ENCODE measurements around the gene WDFY4. TPM values are rescaled to one million over a fixed set of nuclear protein-coding genes. Genes with fewer than 3 reads are reported as not detected.

Gene WDFY4
- total RNA-seq, 1 donor from 2014 or later: 0.25 TPM

DNA sequence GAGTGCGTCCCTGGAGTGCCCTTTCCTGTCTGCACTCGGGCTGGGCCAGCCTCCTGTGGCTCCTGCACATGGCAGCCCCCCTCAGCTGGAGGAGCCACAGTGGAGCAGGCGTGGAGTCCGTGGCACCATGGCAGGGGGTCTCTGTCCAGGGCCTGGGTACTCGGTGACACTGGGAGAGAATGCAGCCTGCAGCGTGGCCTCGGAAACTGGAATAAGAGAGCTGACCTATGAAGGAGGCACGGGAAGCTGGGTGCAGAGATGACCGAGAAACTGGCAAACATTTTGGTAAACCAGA is 25.8 kb upstream of the WDFY4 start:
- H3K27me3 Mint-ChIP-seq (ENCODE audit: low read depth, unreplicated experiment): peaks cover 34% of the 10 kb centered on the region
- Histone ChIP-seq H3K27me3 (ENCODE audit: insufficient read depth, low read length) (peaks cover 7% of the 10 kb centered on the region), H3K36me3 (ENCODE audit: insufficient read depth, low read length) (no peaks in the 10 kb centered on the region), H3K4me1 (ENCODE audit: insufficient read depth, low read length) (peaks cover 7% of the 10 kb centered on the region), H3K79me2 (ENCODE audit: insufficient read depth, low read length) (no peaks in the 10 kb centered on the region), H3K4me2 (ENCODE audit: low read length) (no peak overlapping the region), H3K27ac (ENCODE audit: low read depth, low read length) (no peak overlapping the region), H3K9ac (ENCODE audit: low read length) (no peak overlapping the region), H3K4me3 (ENCODE audit: insufficient read depth, low read depth, low read length) (no peak overlapping the region), H2AFZ (ENCODE audit: low read depth, low read length) (no peak overlapping the region), H3K9me3 (ENCODE audit: insufficient read depth, low read depth, low read length) (no peaks in the 10 kb centered on the region), H4K20me1 (ENCODE audit: insufficient read depth, low read length) (no peaks in the 10 kb centered on the region)
- no peaks in the 10 kb centered on the region for H3K36me3 Mint-ChIP-seq (ENCODE audit: low read depth, unreplicated experiment)
- DNase-seq (ENCODE audit: low read depth): no peak
- no peak for FAIRE-seq
- peaks cover 2% of the 10 kb centered on the region for H3K4me1 Mint-ChIP-seq (ENCODE audit: low read depth, unreplicated experiment)
- no peak overlapping the region for H3K4me3 Mint-ChIP-seq (ENCODE audit: unreplicated experiment)
- H3K27ac Mint-ChIP-seq (ENCODE audit: unreplicated experiment): no peak overlapping the region
- TF ChIP-seq EZH2 (IDR thresholded peaks at IDR 0.05; ENCODE audit: insufficient read depth, low read length): no peak
- TF ChIP-seq, protein P1, sequence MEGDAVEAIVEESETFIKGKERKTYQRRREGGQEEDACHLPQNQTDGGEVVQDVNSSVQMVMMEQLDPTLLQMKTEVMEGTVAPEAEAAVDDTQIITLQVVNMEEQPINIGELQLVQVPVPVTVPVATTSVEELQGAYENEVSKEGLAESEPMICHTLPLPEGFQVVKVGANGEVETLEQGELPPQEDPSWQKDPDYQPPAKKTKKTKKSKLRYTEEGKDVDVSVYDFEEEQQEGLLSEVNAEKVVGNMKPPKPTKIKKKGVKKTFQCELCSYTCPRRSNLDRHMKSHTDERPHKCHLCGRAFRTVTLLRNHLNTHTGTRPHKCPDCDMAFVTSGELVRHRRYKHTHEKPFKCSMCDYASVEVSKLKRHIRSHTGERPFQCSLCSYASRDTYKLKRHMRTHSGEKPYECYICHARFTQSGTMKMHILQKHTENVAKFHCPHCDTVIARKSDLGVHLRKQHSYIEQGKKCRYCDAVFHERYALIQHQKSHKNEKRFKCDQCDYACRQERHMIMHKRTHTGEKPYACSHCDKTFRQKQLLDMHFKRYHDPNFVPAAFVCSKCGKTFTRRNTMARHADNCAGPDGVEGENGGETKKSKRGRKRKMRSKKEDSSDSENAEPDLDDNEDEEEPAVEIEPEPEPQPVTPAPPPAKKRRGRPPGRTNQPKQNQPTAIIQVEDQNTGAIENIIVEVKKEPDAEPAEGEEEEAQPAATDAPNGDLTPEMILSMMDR (IDR thresholded peaks at IDR 0.05; ENCODE audit: insufficient read depth, low read depth, low read length): no peak
- no peaks in the 10 kb centered on the region for H3K9me3 Mint-ChIP-seq (ENCODE audit: unreplicated experiment)

DNA sequence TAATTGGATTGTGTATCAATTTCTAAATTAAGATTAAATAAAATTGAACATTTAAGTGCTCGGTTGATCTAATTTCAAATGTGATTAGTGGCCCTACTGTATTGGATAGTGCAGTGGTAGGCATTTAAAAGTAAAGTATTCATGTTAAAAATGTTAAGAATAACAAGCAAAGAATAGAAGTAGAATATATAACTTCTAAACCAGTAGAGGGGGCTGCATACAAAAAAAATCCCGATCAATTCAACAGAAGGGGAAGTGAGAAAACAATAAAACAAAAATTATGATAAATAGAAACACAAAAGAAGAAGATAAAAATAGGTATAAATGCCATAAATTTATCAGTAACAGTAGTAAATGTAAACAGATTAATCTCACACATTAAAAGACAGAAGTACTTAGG is 24.9 kb upstream of the WDFY4 start:
- no peak for FAIRE-seq
- Histone ChIP-seq H2AFZ (ENCODE audit: low read depth, low read length) (no peak overlapping the region), H3K4me3 (ENCODE audit: insufficient read depth, low read depth, low read length) (no peak overlapping the region), H3K79me2 (ENCODE audit: insufficient read depth, low read length) (no peaks in the 10 kb centered on the region), H3K9me3 (ENCODE audit: insufficient read depth, low read depth, low read length) (no peaks in the 10 kb centered on the region), H3K36me3 (ENCODE audit: insufficient read depth, low read length) (no peaks in the 10 kb centered on the region), H3K9ac (ENCODE audit: low read length) (no peak overlapping the region), H3K27me3 (ENCODE audit: insufficient read depth, low read length) (peaks cover 11% of the 10 kb centered on the region), H3K4me1 (ENCODE audit: insufficient read depth, low read length) (peaks cover 7% of the 10 kb centered on the region), H4K20me1 (ENCODE audit: insufficient read depth, low read length) (no peaks in the 10 kb centered on the region), H3K27ac (ENCODE audit: low read depth, low read length) (no peak overlapping the region), H3K4me2 (ENCODE audit: low read length) (no peak overlapping the region)
- Mint-ChIP-seq H3K4me3 (ENCODE audit: unreplicated experiment) (no peak overlapping the region), H3K27me3 (ENCODE audit: low read depth, unreplicated experiment) (peaks cover 27% of the 10 kb centered on the region), H3K27ac (ENCODE audit: unreplicated experiment) (no peak overlapping the region), H3K36me3 (ENCODE audit: low read depth, unreplicated experiment) (no peaks in the 10 kb centered on the region), H3K9me3 (ENCODE audit: unreplicated experiment) (no peaks in the 10 kb centered on the region), H3K4me1 (ENCODE audit: low read depth, unreplicated experiment) (peaks cover 2% of the 10 kb centered on the region)
- DNase-seq (ENCODE audit: low read depth): no peak
- TF ChIP-seq, protein P1 (IDR thresholded peaks at IDR 0.05; ENCODE audit: insufficient read depth, low read depth, low read length): peak; percentile 16
- TF ChIP-seq EZH2 (IDR thresholded peaks at IDR 0.05; ENCODE audit: insufficient read depth, low read length): no peak

DNA sequence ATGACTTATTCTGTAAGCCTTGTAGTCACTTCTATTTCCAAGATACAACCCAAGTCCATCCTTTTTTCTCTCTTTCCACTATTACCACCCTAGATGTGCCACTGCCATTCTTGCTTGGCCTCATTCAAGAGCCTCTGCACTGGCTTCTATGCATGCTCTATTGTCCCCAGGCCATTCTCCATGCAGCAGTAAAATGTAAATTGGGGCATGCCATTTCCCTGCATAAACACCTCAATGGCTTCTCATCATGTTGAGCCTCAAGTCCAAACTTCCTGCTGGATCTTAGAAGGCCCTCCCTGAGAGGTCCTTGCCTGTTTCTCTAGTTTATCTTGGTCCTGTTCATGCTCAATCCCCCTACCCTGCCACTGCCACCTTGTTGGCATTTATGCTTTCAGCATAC is 23.2 kb upstream of the WDFY4 start:
- H3K27me3 Mint-ChIP-seq (ENCODE audit: low read depth, unreplicated experiment): peaks cover 24% of the 10 kb centered on the region

More for the DNA sequence above, 23.2 kb upstream of the WDFY4 start:
- no peak overlapping the region for H3K27ac Mint-ChIP-seq (ENCODE audit: unreplicated experiment)
- no peaks in the 10 kb centered on the region for H3K4me1 Mint-ChIP-seq (ENCODE audit: low read depth, unreplicated experiment)
- Histone ChIP-seq H4K20me1 (ENCODE audit: insufficient read depth, low read length) (no peaks in the 10 kb centered on the region), H3K4me2 (ENCODE audit: low read length) (no peak overlapping the region), H3K4me1 (ENCODE audit: insufficient read depth, low read length) (no peaks in the 10 kb centered on the region), H3K9ac (ENCODE audit: low read length) (no peak overlapping the region), H3K79me2 (ENCODE audit: insufficient read depth, low read length) (no peaks in the 10 kb centered on the region), H3K36me3 (ENCODE audit: insufficient read depth, low read length) (no peaks in the 10 kb centered on the region), H3K27me3 (ENCODE audit: insufficient read depth, low read length) (peaks cover 11% of the 10 kb centered on the region), H3K4me3 (ENCODE audit: insufficient read depth, low read depth, low read length) (no peak overlapping the region), H2AFZ (ENCODE audit: low read depth, low read length) (no peak overlapping the region), H3K27ac (ENCODE audit: low read depth, low read length) (no peak overlapping the region), H3K9me3 (ENCODE audit: insufficient read depth, low read depth, low read length) (no peaks in the 10 kb centered on the region)
- H3K4me3 Mint-ChIP-seq (ENCODE audit: unreplicated experiment): no peak overlapping the region
- H3K9me3 Mint-ChIP-seq (ENCODE audit: unreplicated experiment): peaks cover 4% of the 10 kb centered on the region
- TF ChIP-seq, protein P1 (IDR thresholded peaks at IDR 0.05; ENCODE audit: insufficient read depth, low read depth, low read length): no peak
- TF ChIP-seq EZH2 (IDR thresholded peaks at IDR 0.05; ENCODE audit: insufficient read depth, low read length): no peak
- DNase-seq (ENCODE audit: low read depth) (no peak), FAIRE-seq (no peak)
- no peaks in the 10 kb centered on the region for H3K36me3 Mint-ChIP-seq (ENCODE audit: low read depth, unreplicated experiment)

Measured in astrocyte (in vitro differentiated cells and primary cell).